ENCODE measurements around the gene MDM2. TPM values are rescaled to one million over a fixed set of nuclear protein-coding genes. Genes with fewer than 3 reads are reported as not detected.

Gene MDM2
- total and polyA plus RNA-seq, 2 of the 8 experiments (the other 6 are each of a cell fraction or from before 2014, with no cell fraction given) = 15.1 to 115 TPM

DNA sequence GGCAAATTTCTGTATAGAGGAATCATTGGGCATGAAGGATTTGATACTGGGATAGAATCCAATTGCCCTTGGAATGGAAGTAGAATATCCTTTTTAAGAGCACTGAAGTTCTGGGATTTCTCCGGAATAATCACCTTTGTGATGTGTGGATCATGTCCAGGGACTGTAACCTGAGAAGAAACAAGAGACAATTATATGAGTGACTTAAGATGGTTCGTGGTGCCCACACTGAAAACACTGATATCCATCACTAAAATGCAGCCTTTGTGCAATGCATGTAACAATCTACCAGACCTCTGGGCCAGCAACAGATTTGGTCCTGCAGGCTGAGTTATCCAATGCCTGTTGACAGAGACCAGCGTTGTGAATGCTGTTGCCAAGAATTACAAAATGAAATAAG lies 48.5 kb downstream of the MDM2 start (continued):
- TF ChIP-seq, protein P1, sequence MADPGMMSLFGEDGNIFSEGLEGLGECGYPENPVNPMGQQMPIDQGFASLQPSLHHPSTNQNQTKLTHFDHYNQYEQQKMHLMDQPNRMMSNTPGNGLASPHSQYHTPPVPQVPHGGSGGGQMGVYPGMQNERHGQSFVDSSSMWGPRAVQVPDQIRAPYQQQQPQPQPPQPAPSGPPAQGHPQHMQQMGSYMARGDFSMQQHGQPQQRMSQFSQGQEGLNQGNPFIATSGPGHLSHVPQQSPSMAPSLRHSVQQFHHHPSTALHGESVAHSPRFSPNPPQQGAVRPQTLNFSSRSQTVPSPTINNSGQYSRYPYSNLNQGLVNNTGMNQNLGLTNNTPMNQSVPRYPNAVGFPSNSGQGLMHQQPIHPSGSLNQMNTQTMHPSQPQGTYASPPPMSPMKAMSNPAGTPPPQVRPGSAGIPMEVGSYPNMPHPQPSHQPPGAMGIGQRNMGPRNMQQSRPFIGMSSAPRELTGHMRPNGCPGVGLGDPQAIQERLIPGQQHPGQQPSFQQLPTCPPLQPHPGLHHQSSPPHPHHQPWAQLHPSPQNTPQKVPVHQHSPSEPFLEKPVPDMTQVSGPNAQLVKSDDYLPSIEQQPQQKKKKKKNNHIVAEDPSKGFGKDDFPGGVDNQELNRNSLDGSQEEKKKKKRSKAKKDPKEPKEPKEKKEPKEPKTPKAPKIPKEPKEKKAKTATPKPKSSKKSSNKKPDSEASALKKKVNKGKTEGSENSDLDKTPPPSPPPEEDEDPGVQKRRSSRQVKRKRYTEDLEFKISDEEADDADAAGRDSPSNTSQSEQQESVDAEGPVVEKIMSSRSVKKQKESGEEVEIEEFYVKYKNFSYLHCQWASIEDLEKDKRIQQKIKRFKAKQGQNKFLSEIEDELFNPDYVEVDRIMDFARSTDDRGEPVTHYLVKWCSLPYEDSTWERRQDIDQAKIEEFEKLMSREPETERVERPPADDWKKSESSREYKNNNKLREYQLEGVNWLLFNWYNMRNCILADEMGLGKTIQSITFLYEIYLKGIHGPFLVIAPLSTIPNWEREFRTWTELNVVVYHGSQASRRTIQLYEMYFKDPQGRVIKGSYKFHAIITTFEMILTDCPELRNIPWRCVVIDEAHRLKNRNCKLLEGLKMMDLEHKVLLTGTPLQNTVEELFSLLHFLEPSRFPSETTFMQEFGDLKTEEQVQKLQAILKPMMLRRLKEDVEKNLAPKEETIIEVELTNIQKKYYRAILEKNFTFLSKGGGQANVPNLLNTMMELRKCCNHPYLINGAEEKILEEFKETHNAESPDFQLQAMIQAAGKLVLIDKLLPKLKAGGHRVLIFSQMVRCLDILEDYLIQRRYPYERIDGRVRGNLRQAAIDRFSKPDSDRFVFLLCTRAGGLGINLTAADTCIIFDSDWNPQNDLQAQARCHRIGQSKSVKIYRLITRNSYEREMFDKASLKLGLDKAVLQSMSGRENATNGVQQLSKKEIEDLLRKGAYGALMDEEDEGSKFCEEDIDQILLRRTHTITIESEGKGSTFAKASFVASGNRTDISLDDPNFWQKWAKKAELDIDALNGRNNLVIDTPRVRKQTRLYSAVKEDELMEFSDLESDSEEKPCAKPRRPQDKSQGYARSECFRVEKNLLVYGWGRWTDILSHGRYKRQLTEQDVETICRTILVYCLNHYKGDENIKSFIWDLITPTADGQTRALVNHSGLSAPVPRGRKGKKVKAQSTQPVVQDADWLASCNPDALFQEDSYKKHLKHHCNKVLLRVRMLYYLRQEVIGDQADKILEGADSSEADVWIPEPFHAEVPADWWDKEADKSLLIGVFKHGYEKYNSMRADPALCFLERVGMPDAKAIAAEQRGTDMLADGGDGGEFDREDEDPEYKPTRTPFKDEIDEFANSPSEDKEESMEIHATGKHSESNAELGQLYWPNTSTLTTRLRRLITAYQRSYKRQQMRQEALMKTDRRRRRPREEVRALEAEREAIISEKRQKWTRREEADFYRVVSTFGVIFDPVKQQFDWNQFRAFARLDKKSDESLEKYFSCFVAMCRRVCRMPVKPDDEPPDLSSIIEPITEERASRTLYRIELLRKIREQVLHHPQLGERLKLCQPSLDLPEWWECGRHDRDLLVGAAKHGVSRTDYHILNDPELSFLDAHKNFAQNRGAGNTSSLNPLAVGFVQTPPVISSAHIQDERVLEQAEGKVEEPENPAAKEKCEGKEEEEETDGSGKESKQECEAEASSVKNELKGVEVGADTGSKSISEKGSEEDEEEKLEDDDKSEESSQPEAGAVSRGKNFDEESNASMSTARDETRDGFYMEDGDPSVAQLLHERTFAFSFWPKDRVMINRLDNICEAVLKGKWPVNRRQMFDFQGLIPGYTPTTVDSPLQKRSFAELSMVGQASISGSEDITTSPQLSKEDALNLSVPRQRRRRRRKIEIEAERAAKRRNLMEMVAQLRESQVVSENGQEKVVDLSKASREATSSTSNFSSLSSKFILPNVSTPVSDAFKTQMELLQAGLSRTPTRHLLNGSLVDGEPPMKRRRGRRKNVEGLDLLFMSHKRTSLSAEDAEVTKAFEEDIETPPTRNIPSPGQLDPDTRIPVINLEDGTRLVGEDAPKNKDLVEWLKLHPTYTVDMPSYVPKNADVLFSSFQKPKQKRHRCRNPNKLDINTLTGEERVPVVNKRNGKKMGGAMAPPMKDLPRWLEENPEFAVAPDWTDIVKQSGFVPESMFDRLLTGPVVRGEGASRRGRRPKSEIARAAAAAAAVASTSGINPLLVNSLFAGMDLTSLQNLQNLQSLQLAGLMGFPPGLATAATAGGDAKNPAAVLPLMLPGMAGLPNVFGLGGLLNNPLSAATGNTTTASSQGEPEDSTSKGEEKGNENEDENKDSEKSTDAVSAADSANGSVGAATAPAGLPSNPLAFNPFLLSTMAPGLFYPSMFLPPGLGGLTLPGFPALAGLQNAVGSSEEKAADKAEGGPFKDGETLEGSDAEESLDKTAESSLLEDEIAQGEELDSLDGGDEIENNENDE (IDR thresholded peaks at IDR 0.05; ENCODE audit: insufficient replicate concordance, low read length) = no peak

Data from H1 (cell line).